ENCODE measurements around the gene NCK2.

Gene NCK2

GRCh38 chr2:105734762-105735538 lies 9.8 kb upstream of the NCK2 start:
- DNase-seq (ENCODE audit: insufficient read length, low spot score) (no peak), FAIRE-seq (no peak)

- DNase-seq (ENCODE audit: insufficient read length, low spot score): no peak
- FAIRE-seq: no peak
These were observed 8.6 kb upstream of the NCK2 start for GRCh38 chr2:105736145-105736544.

DNA sequence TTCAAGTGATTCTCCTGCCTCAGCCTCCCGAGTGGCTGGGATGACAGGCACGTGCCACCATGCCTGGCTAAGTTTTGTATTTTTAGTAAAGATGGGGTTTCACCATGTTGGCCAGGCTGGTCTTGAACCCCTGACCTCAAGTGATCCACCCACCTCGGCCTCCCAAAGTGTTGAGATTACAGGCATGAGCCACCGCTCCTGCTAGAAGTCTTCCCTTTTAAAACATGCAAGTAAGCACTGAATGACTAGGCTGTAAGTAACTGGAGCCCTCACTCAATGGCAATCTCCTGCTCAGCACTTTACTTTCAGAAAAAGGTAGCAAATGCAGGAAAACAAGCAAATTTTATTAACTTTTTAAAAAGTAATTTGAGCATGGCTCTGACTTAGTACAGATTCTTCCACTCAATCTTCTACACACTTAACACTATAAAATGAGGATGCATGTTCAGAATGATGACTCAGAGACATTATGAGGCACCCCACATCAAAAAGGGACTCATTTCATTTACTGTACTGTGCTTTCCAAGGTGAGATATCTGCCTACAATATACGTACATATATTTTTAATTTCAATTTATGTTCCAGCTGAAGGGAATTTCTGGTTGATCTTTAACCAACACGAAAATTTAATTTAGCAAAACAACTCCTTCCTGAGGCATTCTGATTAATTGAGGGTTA lies 6.6 kb upstream of the NCK2 start:
- DNase-seq (ENCODE audit: insufficient read length, low spot score) (no peak), FAIRE-seq (no peak)

DNA sequence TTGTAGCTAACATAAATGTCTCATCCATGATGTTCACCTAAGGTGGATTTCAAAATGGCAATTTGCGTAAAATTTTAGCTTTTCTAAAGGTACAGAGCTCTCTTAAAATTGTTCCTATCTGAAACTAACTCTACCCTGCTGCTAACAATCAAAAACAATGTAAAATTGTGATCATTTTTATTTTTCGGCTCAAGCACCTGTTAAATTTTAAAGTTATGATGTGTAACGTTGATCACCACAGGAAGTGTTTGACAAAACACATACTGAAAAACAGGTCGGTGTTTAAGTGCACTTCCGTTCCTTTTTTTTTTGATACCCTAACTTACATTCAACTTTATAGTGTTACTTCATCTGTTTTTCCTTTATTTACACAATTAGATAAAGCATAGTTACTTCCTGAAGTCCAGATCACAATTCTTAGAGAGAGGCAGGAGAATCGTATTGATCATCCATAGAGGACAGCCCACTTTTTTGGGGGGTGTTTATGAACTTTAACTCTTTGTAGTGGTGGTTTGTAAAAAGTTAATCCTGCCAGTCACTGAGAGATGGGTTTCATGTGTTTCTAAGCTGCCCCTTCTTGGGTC lies 6.0 kb upstream of the NCK2 start:
- no peak for DNase-seq (ENCODE audit: insufficient read length, low spot score)
- FAIRE-seq: no peak

GRCh38 chr2:105739426-105739825 lies 5.3 kb upstream of the NCK2 start:
- no peak for FAIRE-seq
- DNase-seq (ENCODE audit: insufficient read length, low spot score): no peak

GRCh38 chr2:105739944-105740530 lies 4.7 kb upstream of the NCK2 start:
- no peak for DNase-seq (ENCODE audit: insufficient read length, low spot score)

GRCh38 chr2:105741174-105741573 lies 3.5 kb upstream of the NCK2 start:
- DNase-seq (ENCODE audit: insufficient read length, low spot score): no peak
- FAIRE-seq: no peak

More at GRCh38 chr2:105739944-105740530, 4.7 kb upstream of the NCK2 start:
- FAIRE-seq: no peak

GRCh38 chr2:105741617-105742016 lies 3.1 kb upstream of the NCK2 start:
- no peak for FAIRE-seq
- no peak for DNase-seq (ENCODE audit: insufficient read length, low spot score)

- FAIRE-seq: no peak
- DNase-seq (ENCODE audit: insufficient read length, low spot score): peak; percentile 69
These were observed 412 bp upstream of the NCK2 start for GRCh38 chr2:105744091-105744908.

DNA sequence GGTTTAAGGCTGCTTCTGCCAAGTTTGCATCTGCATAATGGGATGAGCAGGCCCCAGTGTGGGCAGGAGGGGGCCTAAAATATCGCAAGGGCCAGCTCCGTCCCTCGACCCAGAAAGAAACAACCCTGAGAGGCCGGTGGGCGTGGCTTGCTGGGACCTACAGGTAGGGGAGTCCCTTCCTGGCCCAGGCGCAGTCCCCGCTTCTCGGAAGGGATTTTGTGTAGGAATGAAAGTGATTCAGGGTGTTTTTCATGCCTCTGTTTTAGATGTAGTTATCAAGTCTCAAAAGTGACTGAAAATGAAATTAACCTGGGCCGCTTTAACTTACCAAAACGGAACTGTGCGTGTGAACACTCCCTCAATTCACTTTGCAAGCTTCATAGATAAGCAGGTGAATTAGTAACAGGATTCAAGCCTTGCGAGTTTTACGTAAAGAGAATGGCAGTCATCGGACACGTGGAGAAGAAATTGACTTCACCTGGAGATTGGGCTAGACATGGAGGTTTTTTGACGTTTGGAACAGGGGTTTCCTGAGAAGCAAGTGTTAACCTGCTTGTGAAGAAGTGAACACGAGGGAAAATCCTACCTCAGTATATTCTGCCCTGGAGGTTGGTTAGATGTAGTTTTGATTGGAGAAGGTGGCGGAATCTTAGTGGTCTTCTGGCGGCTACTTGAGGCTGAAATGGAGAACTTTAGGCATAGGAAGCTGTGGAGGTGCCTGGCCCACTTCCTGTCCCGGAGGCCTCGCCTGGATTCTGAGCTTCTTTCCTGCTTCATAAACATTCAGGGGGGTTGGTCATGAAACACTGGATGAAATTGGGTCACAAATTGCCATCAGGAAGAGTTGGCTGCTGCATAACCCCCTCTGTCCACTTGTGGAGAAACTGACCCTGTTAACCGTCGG lies 1.7 kb downstream of the NCK2 start:
- FAIRE-seq (no peak), DNase-seq (ENCODE audit: insufficient read length, low spot score) (no peak)

DNA sequence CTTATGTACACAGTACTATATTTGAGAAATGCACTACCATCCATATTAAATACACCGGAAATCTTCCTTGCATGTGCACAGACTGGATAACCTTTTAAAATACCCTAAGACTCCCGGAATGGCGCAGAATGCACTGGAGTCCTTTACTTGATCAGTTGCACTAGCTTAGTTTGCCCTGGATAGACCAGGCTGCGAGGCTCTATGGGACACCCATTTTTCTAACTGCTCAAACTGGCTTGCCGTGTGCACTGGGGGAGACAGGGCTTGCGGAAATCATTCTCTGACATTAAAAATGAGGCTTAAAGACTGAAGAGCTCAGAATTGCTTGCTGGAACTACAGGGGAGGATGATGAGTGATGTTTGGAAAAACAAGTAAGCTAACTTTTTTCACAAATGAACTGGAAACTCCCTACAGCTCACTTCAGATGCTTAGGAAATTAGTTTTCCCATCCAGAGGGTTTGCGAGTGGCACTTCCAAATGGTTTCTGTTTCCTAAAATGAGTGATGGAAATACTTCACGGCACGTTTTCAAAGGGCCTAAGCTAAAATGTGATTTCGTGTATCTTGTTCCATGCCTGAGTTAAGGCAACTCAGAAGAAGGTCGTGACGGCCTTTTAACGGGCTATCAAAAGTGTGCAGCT lies 2.7 kb downstream of the NCK2 start:
- FAIRE-seq: no peak

GRCh38 chr2:105747991-105748390 lies 3.3 kb downstream of the NCK2 start:
- FAIRE-seq: no peak
- no peak for DNase-seq (ENCODE audit: insufficient read length, low spot score)

More for the DNA sequence above, 2.7 kb downstream of the NCK2 start:
- no peak for DNase-seq (ENCODE audit: insufficient read length, low spot score)

GRCh38 chr2:105748566-105748965 lies 3.9 kb downstream of the NCK2 start:
- FAIRE-seq (no peak), DNase-seq (ENCODE audit: insufficient read length, low spot score) (no peak)

DNA sequence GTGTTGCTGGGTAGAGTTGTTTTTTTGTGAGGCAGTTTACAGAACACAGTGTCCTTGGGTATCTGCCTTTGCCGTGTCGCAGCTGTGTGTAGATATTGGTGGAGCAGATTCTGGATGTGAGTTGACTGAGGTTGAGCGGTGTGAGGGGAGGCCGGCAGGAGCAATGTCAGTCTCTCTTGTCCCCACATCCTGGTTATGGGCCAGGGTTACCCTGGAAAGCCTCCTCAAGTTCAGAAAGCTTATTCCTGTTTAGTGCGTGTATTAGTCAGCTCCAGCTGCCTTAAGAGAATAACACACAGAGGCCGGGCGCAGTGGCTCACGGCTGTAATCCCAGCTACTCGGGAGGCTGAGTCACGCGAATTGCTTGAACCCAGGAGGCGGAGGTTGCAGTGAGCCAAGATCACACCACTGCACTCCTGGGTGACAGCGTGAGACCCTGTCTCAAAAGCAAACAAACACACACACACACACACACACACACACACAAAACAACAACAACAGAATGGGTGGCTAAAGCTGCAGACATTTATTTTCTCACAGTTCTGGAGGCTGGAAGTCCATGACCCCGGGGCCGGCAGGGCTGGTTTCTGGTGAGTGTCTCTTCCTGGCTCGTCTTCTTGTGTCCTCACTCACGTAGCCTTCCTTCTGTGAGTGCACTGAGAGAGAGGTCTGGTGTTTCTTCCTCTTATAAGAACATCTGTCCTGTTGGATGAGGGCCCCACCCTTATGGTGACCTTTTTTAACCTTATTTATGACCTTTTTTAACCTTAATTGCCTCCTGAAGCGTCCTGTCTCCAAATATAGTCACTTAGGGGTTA lies 5.1 kb downstream of the NCK2 start:
- DNase-seq (ENCODE audit: insufficient read length, low spot score) (no peak), FAIRE-seq (no peak)

DNA sequence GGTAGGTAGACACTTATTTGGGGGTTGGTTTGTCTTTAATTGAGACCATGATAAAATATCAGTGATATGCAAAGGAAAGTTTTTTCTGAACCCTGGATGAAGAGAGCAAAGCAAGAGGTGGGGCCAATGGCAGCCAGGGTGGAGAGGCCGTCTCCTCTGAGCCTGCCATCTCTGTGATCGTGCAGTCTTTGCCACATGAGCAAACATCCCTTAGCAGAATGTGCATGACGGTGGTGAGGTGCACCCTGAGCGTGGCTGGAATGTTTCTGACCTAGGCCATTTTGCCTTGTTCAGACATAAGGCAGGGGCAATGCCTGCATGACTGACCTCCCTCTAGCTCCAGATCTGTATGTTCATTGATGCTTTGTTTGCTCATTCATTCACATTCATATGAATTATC lies 6.0 kb downstream of the NCK2 start:
- no peak for FAIRE-seq
- DNase-seq (ENCODE audit: insufficient read length, low spot score): no peak

DNA sequence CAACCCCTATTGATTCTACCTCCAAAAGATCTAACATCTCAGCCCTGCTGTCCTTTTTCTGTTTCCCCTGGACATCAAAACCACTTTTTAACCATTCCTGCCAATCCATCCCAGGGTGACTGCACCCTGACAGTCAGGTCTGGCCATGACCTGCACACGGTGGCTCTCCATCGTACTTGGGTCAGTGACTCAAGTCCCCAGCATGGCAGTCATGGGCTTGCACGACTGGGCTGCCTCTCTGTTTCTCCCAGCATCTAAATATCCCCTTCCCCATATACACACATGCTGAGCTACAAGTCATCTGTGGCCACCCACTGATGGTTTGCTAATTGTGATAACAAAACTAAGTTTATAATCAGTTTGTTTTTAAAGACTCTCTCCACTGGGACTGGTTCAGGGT lies 6.6 kb downstream of the NCK2 start:
- FAIRE-seq (no peak), DNase-seq (ENCODE audit: insufficient read length, low spot score) (no peak)

DNA sequence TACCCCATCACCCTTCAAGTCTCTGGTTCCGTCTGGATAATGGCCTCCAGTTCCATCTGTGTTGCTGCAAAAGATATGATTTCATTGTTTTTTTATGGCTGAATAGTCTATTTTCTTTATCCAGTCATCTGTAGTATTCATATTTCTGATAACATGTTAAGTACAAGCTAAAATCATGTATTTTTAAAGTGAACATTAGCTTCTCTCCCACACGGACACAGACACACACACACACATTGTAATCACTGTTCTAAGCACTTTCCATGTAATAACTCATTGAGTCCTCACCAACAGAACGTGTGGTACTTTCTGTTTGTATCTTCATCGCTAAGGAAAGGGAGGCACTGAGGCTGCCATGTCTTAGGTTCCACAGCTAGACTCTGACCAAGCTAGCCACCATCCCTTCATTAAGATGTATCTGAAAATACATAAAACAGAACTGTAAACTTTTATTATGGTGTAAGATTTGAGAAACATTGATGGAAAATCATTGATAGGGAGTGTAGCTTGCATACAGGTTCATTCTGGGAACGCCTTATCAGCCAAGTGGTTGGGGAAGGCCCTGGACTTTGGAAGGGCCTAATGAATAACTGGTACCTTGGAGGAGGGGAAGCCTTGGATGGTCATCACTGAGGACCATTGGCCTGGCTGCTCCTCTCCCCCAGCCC lies 8.1 kb downstream of the NCK2 start:
- no peak for DNase-seq (ENCODE audit: insufficient read length, low spot score)
- no peak for FAIRE-seq

GRCh38 chr2:105753380-105753779 lies 8.7 kb downstream of the NCK2 start:
- no peak for DNase-seq (ENCODE audit: insufficient read length, low spot score)
- FAIRE-seq: no peak

Data from HTR-8/SVneo (cell line).